Activated CD8-positive, alpha-beta memory T cell treated with anti-CD3 and anti-CD28 coated beads, Interleukin-2, amount 50 U/mL, for 48 hours (primary cell): ENCODE measurements around the gene PDCD1.
"Not testable (repeated sequence)": the region's sequence is repeated elsewhere in the genome, so short reads cannot be mapped to it uniquely, and the experiment has no call there.

Experiments used
- DNase-seq: peaks from one replicate; pipeline ENCODE4 v3.0.0-alpha.2; 2020

PDCD1 gene

GRCh38 chr2:241877197-241877685, 18.5 kb upstream of the PDCD1 start:
- no peak for DNase-seq

- no peak for DNase-seq
These were observed 18.0 kb upstream of the PDCD1 start for GRCh38 chr2:241876528-241877196.

- not testable (repeated sequence) for DNase-seq
These were observed 17.2 kb upstream of the PDCD1 start for GRCh38 chr2:241875754-241876527.

GRCh38 chr2:241874277-241874925, 15.7 kb upstream of the PDCD1 start:
- DNase-seq = no peak

- no peak for DNase-seq
These were observed 15.1 kb upstream of the PDCD1 start for GRCh38 chr2:241873803-241874110.

- no peak for DNase-seq
These were observed 14.5 kb upstream of the PDCD1 start for GRCh38 chr2:241873081-241873802.

- DNase-seq = no peak
These were observed 13.6 kb upstream of the PDCD1 start for GRCh38 chr2:241872313-241872642.

- no peak for DNase-seq
These were observed 13.0 kb upstream of the PDCD1 start for GRCh38 chr2:241871538-241872312.

GRCh38 chr2:241870611-241871537, 12.2 kb upstream of the PDCD1 start:
- no peak for DNase-seq

GRCh38 chr2:241870081-241870541, 11.4 kb upstream of the PDCD1 start:
- DNase-seq = no peak

- DNase-seq = no peak
These were observed 10.6 kb upstream of the PDCD1 start, which contains the start of gene RTP5 for GRCh38 chr2:241869087-241869961. TSS of gene RTP5 (plus strand) at chr2:241869729. CDS start at chr2:241869757, 28 bp downstream.

GRCh38 chr2:241868661-241869081, 10.0 kb upstream of the PDCD1 start:
- DNase-seq = no peak

- peak; percentile 81 for DNase-seq
These were observed 9.2 kb upstream of the PDCD1 start for GRCh38 chr2:241867776-241868420.

- no peak for DNase-seq
These were observed 8.3 kb upstream of the PDCD1 start for GRCh38 chr2:241866790-241867645.

GRCh38 chr2:241865957-241866789, 7.5 kb upstream of the PDCD1 start:
- no peak for DNase-seq

GRCh38 chr2:241865416-241865956, 6.8 kb upstream of the PDCD1 start:
- DNase-seq = no peak

GRCh38 chr2:241864850-241865213, 6.1 kb upstream of the PDCD1 start:
- no peak for DNase-seq
